Kidney epithelial cell (primary cell): ENCODE data around the gene DLL1. TPM values are rescaled to one million over a fixed set of nuclear protein-coding genes. Genes with fewer than 3 reads are reported as not detected.
A peak's percentile ranks its signal among the peaks of the same experiment; 100 is the strongest.
"Not testable (repeated sequence)": the region's sequence is repeated elsewhere in the genome, so short reads cannot be mapped to it uniquely, and the experiment has no call there.

Experiments
- DNase-seq: peaks from one replicate; pipeline ENCODE4 v3.0.0-alpha.2; 2010; ENCODE audit warnings: low read depth
- H3K27me3 ChIP-seq: 2 replicates; pipeline ENCODE4 v1.6.0; 2011; ENCODE audit warnings: low read length; ENCODE audit not compliant: control insufficient read depth, insufficient read depth
- H3K36me3 ChIP-seq: 2 replicates; pipeline ENCODE4 v1.5.1; 2011; ENCODE audit warnings: low read length; ENCODE audit not compliant: control insufficient read depth, insufficient read depth
- H3K4me3 ChIP-seq: 2 replicates; pipeline ENCODE4 v1.5.1; 2011; ENCODE audit warnings: low read depth, mild to moderate bottlenecking, control low read depth, low read length
- CTCF ChIP-seq: IDR thresholded peaks from 2 replicates; pipeline ENCODE4 v1.5.1; 2011; ENCODE audit warnings: mild to moderate bottlenecking, moderate library complexity, low read length, control low read depth, inconsistent platforms; ENCODE audit not compliant: insufficient read depth, poor library complexity, severe bottlenecking
- total RNA-seq: library from RNA; depleted of rRNA; stranded (reverse); fragments of >200 nt; gene quantifications from 2 replicates; pipeline ENCODE4 v1.2.3, GENCODE V29; 2015

The DLL1 gene, protein sequence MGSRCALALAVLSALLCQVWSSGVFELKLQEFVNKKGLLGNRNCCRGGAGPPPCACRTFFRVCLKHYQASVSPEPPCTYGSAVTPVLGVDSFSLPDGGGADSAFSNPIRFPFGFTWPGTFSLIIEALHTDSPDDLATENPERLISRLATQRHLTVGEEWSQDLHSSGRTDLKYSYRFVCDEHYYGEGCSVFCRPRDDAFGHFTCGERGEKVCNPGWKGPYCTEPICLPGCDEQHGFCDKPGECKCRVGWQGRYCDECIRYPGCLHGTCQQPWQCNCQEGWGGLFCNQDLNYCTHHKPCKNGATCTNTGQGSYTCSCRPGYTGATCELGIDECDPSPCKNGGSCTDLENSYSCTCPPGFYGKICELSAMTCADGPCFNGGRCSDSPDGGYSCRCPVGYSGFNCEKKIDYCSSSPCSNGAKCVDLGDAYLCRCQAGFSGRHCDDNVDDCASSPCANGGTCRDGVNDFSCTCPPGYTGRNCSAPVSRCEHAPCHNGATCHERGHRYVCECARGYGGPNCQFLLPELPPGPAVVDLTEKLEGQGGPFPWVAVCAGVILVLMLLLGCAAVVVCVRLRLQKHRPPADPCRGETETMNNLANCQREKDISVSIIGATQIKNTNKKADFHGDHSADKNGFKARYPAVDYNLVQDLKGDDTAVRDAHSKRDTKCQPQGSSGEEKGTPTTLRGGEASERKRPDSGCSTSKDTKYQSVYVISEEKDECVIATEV
- 3.8 and 4.2 TPM in 2 replicates for total RNA-seq

GRCh38 chr6:170290296-170291128 is at the start of gene DLL1:
TSS of gene DLL1 (minus strand) at chr6:170291078. CDS start at chr6:170290139, 939 bp downstream.
- peaks cover 75% of the 10 kb centered on the region for H3K27me3 ChIP-seq
- H3K36me3 ChIP-seq = no peaks in the 10 kb centered on the region
- no peak for DNase-seq
- peak within 1 kb of the TSS; percentile 46 for H3K4me3 ChIP-seq
- no peak for TF ChIP-seq CTCF

DNA sequence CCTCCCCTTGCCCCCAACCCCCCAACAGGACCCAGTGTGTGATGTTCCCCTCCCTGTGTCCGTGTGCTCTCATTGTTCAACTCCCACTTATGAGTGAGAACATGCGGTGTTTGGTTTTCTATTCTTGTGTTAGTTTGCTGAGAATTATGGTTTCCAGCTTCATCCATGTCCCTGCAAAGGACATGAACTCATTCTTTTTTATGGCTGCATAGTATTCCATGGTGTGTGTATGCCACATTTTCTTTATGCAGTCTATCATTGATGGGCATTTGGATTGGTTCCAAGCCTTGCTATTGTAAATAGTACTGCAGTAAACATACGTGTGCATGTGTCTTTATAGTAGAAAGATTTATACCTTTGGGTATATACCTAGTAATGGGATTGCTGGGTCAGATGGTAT is 44.3 kb upstream of the DLL1 start:
- not testable (repeated sequence) for H3K27me3 ChIP-seq, DNase-seq, H3K4me3 ChIP-seq, H3K36me3 ChIP-seq

- Histone ChIP-seq H3K36me3 (peaks cover 1% of the 10 kb centered on the region), H3K4me3 (no peak overlapping the region), H3K27me3 (no peaks in the 10 kb centered on the region)
- no peak for TF ChIP-seq CTCF
- DNase-seq = no peak
These were observed 38.4 kb upstream of the DLL1 start for GRCh38 chr6:170329321-170329720.

DNA sequence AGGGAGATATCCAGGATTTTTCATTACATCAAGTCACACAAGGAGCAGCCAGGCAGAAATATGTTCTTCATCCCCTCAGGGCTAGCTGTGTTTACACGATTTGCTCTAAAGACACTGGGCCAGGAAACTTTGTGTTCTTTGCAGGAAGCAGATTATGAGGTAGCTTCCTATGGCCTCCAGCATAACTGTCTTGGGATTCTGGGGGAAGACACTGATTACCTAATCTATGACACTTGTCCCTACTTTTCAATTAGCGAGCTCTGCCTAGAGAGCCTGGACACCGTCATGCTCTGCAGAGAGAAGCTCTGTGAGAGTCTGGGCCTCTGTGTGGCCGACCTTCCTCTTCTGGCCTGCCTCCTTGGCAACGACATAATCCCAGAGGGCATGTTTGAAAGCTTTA is 26.8 kb upstream of the DLL1 start:
- Histone ChIP-seq H3K4me3 (no peak overlapping the region), H3K36me3 (no peaks in the 10 kb centered on the region), H3K27me3 (no peaks in the 10 kb centered on the region)
- no peak for TF ChIP-seq CTCF
- no peak for DNase-seq

- Histone ChIP-seq H3K27me3 (no peaks in the 10 kb centered on the region), H3K4me3 (no peak overlapping the region), H3K36me3 (no peaks in the 10 kb centered on the region)
- TF ChIP-seq CTCF = no peak
- DNase-seq = no peak
These were observed 26.2 kb upstream of the DLL1 start for GRCh38 chr6:170317076-170317475.

- no peak overlapping the region for H3K4me3 ChIP-seq
- H3K27me3 ChIP-seq = no peaks in the 10 kb centered on the region
- no peak for DNase-seq
- no peak for TF ChIP-seq CTCF
- no peaks in the 10 kb centered on the region for H3K36me3 ChIP-seq
These were observed 25.2 kb upstream of the DLL1 start for GRCh38 chr6:170316071-170316470.
